Fibroblast of skin of scalp (primary cell): ENCODE measurements around the gene RDH13.
A peak's percentile ranks its signal among the peaks of the same experiment; 100 is the strongest.

Experiments
- DNase-seq: peaks from one replicate; pipeline ENCODE4 v3.0.0-alpha.2; 2013

RDH13 gene

GRCh38 chr19:55091126-55091910, 28.4 kb upstream of the RDH13 start:
- no peak for DNase-seq

GRCh38 chr19:55090564-55090963, 27.6 kb upstream of the RDH13 start:
- DNase-seq: no peak

GRCh38 chr19:55089342-55089944, 26.5 kb upstream of the RDH13 start:
- DNase-seq: no peak

- DNase-seq: peak; percentile 71
Observed at GRCh38 chr19:55088543-55089341, 25.8 kb upstream of the RDH13 start.

GRCh38 chr19:55088021-55088451, 25.1 kb upstream of the RDH13 start:
- DNase-seq: no peak

- no peak for DNase-seq
Observed at GRCh38 chr19:55087542-55087901, 24.6 kb upstream of the RDH13 start.

GRCh38 chr19:55086730-55087541, 24.0 kb upstream of the RDH13 start:
- peak; percentile 88 for DNase-seq

- DNase-seq: no peak
Observed at GRCh38 chr19:55085923-55086715, 23.2 kb upstream of the RDH13 start.

- no peak for DNase-seq
Observed at GRCh38 chr19:55084416-55084815, 21.5 kb upstream of the RDH13 start.

GRCh38 chr19:55083004-55083850, 20.3 kb upstream of the RDH13 start:
- DNase-seq: no peak

GRCh38 chr19:55082020-55082851, 19.3 kb upstream of the RDH13 start:
- peak; percentile 32 for DNase-seq

GRCh38 chr19:55081770-55082019, 18.7 kb upstream of the RDH13 start:
- no peak for DNase-seq

- peak; percentile 42 for DNase-seq
Observed at GRCh38 chr19:55080968-55081769, 18.2 kb upstream of the RDH13 start.

- peak; percentile 63 for DNase-seq
Observed at GRCh38 chr19:55080121-55080967, 17.4 kb upstream of the RDH13 start.

- DNase-seq: no peak
Observed at GRCh38 chr19:55079400-55080038, 16.6 kb upstream of the RDH13 start.

- DNase-seq: no peak
Observed at GRCh38 chr19:55078996-55079395, 16.0 kb upstream of the RDH13 start.

- DNase-seq: no peak
Observed at GRCh38 chr19:55077106-55077505, 14.2 kb upstream of the RDH13 start.

GRCh38 chr19:55076321-55076720, 13.4 kb upstream of the RDH13 start:
- DNase-seq: no peak
